GM15510 (cell line): ENCODE results near the gene BICD1.

ENCODE experiments used
- POLR2A ChIP-seq: IDR thresholded peaks from 3 replicates; pipeline ENCODE4 v1.6.1; 2011; ENCODE audit warnings: borderline replicate concordance; ENCODE audit not compliant: insufficient read length; ENCODE audit errors: extremely low read depth

The BICD1 gene

GRCh38 chr12:32260696-32261095 is 154.0 kb downstream of the BICD1 start:
- TF ChIP-seq POLR2A = no peak

- TF ChIP-seq POLR2A = no peak
Measured at GRCh38 chr12:32261638-32262037, 155.0 kb downstream of the BICD1 start.

- TF ChIP-seq POLR2A = no peak
Measured at GRCh38 chr12:32264961-32265360, 158.3 kb downstream of the BICD1 start.

- no peak for TF ChIP-seq POLR2A
Measured at GRCh38 chr12:32265456-32265855, 158.8 kb downstream of the BICD1 start.

- no peak for TF ChIP-seq POLR2A
Measured at GRCh38 chr12:32265951-32266350, 159.3 kb downstream of the BICD1 start.

GRCh38 chr12:32266756-32267155 is 160.1 kb downstream of the BICD1 start:
- no peak for TF ChIP-seq POLR2A

- TF ChIP-seq POLR2A = no peak
Measured at GRCh38 chr12:32270818-32271710, 164.4 kb downstream of the BICD1 start.

- no peak for TF ChIP-seq POLR2A
Measured at GRCh38 chr12:32272465-32272864, 165.8 kb downstream of the BICD1 start.

GRCh38 chr12:32273063-32273522 is 166.4 kb downstream of the BICD1 start:
- no peak for TF ChIP-seq POLR2A

GRCh38 chr12:32273712-32274111 is 167.1 kb downstream of the BICD1 start:
- peak; percentile 66 for TF ChIP-seq POLR2A

GRCh38 chr12:32274665-32275064 is 168.0 kb downstream of the BICD1 start:
- no peak for TF ChIP-seq POLR2A

GRCh38 chr12:32277774-32278173 is 171.1 kb downstream of the BICD1 start:
- TF ChIP-seq POLR2A = no peak

- TF ChIP-seq POLR2A = no peak
Measured at GRCh38 chr12:32281098-32281497, 174.5 kb downstream of the BICD1 start.

GRCh38 chr12:32284561-32284960 is 177.9 kb downstream of the BICD1 start:
- TF ChIP-seq POLR2A = no peak

GRCh38 chr12:32285021-32285420 is 178.4 kb downstream of the BICD1 start:
- TF ChIP-seq POLR2A = no peak

- TF ChIP-seq POLR2A = no peak
Measured at GRCh38 chr12:32285489-32285888, 178.8 kb downstream of the BICD1 start.
